Measurements from ENCODE around the gene LRRC56.

- TF ChIP-seq CTCF (IDR thresholded peaks at IDR 0.05) (peak; percentile 100), EP300 (IDR thresholded peaks at IDR 0.05) (no peak), POLR2A (IDR thresholded peaks at IDR 0.05) (no peak)
Measured at GRCh38 chr11:518463-519202, 18.7 kb upstream of the LRRC56 start.

Measured in suprapubic skin (tissue), 3 donors.